Activated naive CD4-positive, alpha-beta T cell treated with anti-CD3 and anti-CD28 coated beads, Interleukin-2, amount 10 ng/mL, durations not matched to agents 7 days and 5 days (primary cell): ENCODE measurements around the gene EVX2.

ENCODE experiments used
- CTCF ChIA-PET: fragments of 350-600 bp; sonication (Branson Sonifier 250); formaldehyde crosslinking; loops from one replicate; lab custom pipeline; 2021; ENCODE audit warnings: antibody characterized with exemption; lab: Charles Lee
- DNase-seq: peaks from one replicate; pipeline ENCODE4 v3.0.0-alpha.2; 2020
- H3K27ac Mint-ChIP-seq: one replicate; pipeline ENCODE4 v1.8.0; 2021; ENCODE audit warnings: mild to moderate bottlenecking, moderate library complexity, mixed read lengths
- H3K27me3 Mint-ChIP-seq: one replicate; pipeline ENCODE4 v1.8.0; 2021; ENCODE audit warnings: mild to moderate bottlenecking, mixed read lengths
- H3K36me3 Mint-ChIP-seq: one replicate; pipeline ENCODE4 v1.8.0; 2021; ENCODE audit warnings: mixed read lengths
- H3K4me1 Mint-ChIP-seq: one replicate; pipeline ENCODE4 v1.8.0; 2021; ENCODE audit warnings: mixed read lengths
- H3K4me3 Mint-ChIP-seq: one replicate; pipeline ENCODE4 v1.8.0; 2021; ENCODE audit warnings: mild to moderate bottlenecking, moderate library complexity, mixed read lengths
- H3K9me3 Mint-ChIP-seq: one replicate; pipeline ENCODE4 v1.8.0; 2021; ENCODE audit warnings: mixed read lengths

The EVX2 gene

DNA sequence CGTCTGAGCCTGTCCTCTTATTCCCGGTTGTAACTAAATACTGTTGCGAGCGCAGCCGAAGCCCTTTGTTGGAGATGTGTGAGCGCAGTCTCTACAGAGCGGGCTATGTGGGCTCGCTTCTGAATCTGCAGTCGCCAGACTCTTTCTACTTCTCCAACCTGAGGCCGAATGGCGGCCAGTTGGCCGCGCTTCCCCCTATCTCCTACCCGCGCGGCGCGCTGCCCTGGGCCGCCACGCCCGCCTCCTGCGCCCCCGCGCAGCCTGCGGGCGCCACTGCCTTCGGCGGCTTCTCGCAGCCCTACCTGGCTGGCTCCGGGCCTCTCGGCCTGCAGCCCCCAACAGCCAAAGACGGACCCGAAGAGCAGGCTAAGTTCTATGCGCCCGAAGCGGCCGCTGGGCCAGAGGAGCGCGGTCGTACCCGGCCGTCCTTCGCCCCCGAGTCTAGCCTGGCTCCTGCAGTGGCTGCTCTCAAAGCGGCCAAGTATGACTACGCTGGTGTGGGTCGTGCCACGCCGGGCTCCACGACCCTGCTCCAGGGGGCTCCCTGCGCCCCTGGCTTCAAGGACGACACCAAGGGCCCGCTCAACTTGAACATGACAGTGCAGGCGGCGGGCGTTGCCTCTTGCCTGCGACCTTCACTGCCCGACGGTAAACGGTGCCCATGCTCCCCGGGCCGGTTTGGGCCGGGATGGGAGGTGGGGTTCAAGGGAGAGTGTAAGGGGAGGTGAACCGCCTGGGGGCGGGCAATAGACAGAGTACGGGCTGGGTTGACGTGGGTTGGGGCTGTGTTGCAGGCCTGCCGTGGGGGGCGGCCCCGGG is 16.2 kb upstream of the EVX2 start, which contains the start of gene HOXD12:
HOXD12 (plus strand) TSS at position 68 of the 819 bp plus-strand sequence; CDS start at position 75, 7 bp downstream.
- no peak within 1 kb of the TSS for H3K4me3 Mint-ChIP-seq
- peaks cover 95% of the 10 kb centered on the region for H3K27me3 Mint-ChIP-seq
- H3K4me1 Mint-ChIP-seq = peaks cover 19% of the 10 kb centered on the region
- H3K9me3 Mint-ChIP-seq = no peaks in the 10 kb centered on the region
- DNase-seq = no peak
- CTCF ChIA-PET = no interaction called here
- H3K36me3 Mint-ChIP-seq = no peaks in the 10 kb centered on the region
- no peak within 1 kb of the TSS for H3K27ac Mint-ChIP-seq

DNA sequence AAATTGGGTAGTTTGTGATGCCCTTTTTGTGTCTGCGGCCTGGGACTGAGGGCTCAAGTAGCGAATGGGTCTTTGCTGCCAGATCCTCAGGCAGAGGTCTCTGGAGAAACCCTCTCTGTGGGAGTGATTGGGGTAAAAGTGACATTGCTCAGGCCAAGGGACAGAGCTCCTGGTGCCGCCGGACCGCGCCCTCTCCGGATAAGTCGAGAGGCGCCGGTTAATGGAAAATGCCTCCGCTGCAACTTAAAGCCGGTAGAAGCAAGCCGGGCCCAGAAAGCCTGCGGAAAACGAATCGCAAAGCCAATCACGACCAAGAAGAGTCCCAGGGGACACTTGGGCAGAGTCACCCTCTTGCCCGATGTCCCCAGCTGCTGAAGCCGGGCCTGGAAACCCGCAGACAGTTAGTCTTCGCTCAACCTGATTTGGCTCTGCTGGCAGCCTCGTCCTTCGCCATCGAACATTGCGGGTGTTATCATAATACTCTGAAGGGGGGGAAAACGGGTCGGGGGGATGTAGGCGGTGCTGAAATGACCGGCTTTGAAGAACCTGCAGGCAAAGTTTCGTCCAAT is 15.5 kb upstream of the EVX2 start:
- Mint-ChIP-seq H3K4me1 (peaks cover 19% of the 10 kb centered on the region), H3K27ac (no peak overlapping the region), H3K27me3 (peaks cover 95% of the 10 kb centered on the region), H3K9me3 (no peaks in the 10 kb centered on the region), H3K36me3 (no peaks in the 10 kb centered on the region), H3K4me3 (no peak overlapping the region)
- no peak for DNase-seq
- CTCF ChIA-PET = interaction anchor here (1.1 kb wide), 1 partner anchor 11 kb away, joined by 5 read pairs; no protein-coding TSS in a partner anchor

DNA sequence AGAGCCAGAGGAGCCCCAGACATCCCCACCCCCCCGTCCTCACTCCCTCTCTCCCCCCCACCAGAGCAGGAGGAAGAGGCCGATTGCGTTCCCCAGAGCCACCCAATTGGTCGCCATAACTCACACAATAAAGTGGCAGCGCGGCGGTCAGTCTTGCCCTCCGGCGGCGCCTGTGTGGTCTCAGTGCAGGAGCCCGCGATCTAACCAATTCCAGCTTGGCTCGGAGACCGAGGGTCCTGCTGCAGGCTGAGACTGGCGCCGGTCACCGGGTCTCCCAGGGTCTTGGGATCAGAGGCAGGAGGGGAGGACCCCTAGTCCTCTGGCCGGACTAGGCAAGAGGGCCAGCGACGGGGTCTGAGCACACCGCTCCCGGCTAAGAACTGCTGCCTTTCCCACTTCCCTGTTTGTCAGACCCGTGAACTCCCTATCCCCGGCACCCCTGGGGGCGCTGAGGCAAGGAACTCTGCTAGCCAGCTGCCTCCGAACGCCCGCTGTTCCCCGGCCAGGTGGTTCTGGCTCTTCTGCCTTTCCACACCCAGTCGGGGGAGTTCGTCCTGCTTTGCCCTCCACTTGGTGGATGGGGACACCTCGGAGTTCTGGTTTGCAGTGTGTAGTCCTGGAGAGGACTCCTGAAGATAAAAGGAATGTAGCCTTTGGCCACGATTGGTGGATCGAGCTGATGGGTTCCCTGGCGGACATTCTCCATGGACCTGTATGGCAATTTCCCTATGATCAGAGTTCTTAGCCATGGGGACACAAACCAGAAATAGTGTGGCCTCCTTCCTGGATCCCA is 14.8 kb upstream of the EVX2 start:
- no peak overlapping the region for H3K4me3 Mint-ChIP-seq
- peaks cover 23% of the 10 kb centered on the region for H3K4me1 Mint-ChIP-seq
- H3K27me3 Mint-ChIP-seq = peaks cover 95% of the 10 kb centered on the region
- no peak overlapping the region for H3K27ac Mint-ChIP-seq
- peaks cover 5% of the 10 kb centered on the region for H3K36me3 Mint-ChIP-seq
- no peaks in the 10 kb centered on the region for H3K9me3 Mint-ChIP-seq
- no peak for DNase-seq
- CTCF ChIA-PET = interaction anchor here (0.8 to 2.7 kb wide), 9 partner anchors 9 to 847 kb away, joined by 3 to 33 read pairs (median 5); no protein-coding TSS in a partner anchor

DNA sequence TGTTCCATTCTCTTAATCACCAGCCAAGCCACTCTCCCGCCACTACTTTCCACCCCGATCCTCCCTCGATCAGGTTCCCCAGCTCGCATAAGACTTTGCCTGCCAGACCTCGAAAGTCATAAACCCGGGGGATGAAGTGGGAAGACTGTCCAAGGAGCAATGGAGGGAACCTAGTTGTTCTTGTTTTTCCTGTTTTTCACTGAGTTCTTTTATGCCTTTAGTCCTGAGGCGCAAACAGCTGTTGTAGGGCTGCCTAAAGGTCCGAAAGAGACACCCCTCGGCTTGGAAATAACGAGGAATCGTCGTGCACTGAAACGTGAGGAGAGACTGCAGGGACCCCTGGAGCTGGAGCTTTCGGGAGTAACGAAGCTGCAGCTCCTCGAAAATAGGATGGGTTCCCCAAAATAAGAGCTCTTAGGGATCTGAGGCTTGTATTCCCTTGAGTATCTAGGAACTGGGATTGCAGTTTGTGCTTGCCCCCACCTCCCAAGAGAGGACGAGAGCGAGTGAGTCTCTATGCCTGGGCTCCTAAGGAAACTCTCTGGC is 14.1 kb upstream of the EVX2 start:
- H3K4me3 Mint-ChIP-seq = peak overlapping the region; percentile 65
- H3K4me1 Mint-ChIP-seq = peaks cover 25% of the 10 kb centered on the region
- peaks cover 95% of the 10 kb centered on the region for H3K27me3 Mint-ChIP-seq
- H3K27ac Mint-ChIP-seq = peak overlapping the region; percentile 37
- CTCF ChIA-PET = interaction anchor here (0.6 to 2.7 kb wide), 13 partner anchors 9 to 970 kb away, joined by 3 to 33 read pairs (median 3); partner anchors contain the start of gene EVX2
- DNase-seq = no peak
- H3K9me3 Mint-ChIP-seq = no peaks in the 10 kb centered on the region
- peaks cover 5% of the 10 kb centered on the region for H3K36me3 Mint-ChIP-seq

DNA sequence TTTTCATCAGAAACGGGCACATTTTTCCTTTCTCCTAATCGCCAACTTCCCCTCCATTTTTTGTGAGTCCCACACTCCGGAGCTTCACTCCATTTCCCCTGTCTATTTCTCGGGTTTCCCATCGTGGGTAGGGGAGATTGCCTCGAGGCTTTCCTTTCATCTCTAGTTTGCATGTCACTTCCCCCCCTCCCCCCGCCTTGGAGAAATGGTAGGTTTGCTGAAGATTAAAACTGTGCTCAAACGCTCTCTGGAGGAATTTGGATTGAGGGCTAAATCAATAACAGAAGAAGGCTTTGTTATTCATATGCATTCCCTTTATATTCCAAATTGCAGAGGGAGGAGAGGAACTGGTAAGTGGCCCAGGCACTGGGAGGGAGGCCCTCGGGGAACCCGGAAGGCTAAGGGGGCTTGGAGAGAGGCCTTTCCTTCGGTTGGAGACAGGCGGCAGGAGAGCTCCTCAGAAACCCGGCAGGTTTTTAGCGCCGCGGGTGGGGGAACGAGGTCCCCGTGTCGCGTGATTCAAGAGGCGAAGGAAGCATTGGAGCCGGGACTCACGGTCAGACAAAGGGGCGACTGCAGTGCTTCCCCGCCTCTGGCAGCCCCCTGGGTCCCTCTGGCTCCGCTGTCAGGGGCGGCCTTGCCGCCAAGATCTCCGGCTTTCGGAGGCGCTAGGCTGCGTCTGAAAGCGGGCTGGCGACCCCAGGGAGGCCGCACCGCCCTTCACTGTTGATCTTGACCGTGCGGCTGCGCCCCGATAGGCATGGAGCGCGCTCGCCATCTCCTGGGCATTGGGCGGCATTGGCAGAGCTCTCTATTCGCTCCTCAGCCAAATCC is 13.4 kb upstream of the EVX2 start:
- Mint-ChIP-seq H3K4me3 (peak overlapping the region; percentile 65), H3K36me3 (peaks cover 5% of the 10 kb centered on the region), H3K27me3 (peaks cover 95% of the 10 kb centered on the region), H3K27ac (no peak overlapping the region), H3K9me3 (no peaks in the 10 kb centered on the region), H3K4me1 (peaks cover 25% of the 10 kb centered on the region)
- CTCF ChIA-PET = interaction anchor here (0.6 to 2.7 kb wide), 16 partner anchors 8 to 969 kb away, joined by 3 to 33 read pairs (median 4); partner anchors contain the start of gene EVX2
- DNase-seq = peak; percentile 69

DNA sequence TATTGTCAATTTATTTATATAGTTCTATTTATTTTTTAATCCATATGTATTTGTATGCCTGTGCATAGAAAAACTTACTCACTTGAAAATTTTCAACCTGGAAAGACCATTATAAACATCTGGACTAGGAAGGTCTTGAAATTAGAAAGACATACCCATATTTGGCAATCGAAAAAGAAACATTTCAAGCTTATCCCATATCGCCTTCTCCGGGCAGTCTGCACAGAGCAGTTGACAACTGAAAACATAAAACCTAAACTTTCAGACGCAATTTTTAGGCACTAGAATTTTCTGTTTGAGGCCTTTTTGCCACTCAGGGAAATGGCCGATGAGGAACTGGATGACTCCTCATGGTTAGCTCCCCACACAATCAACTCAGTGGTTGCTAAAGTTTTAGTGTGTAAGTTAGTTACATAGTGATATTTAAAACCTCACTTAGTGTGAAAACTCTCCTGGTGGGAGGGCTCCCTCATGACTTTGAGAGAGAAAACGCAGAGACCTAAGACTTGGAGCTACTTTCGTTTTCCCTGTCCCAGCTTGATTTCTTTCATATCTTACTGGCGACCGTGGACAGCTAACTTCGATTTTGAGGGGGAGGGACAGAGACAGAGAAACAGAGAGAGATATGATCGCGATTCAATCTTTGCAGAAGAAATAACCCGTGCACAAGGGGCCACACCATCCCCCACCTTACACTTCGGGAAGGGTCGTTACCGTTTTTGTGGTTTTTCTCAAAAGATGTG is 12.7 kb upstream of the EVX2 start:
- H3K4me1 Mint-ChIP-seq = peaks cover 30% of the 10 kb centered on the region
- H3K36me3 Mint-ChIP-seq = peaks cover 7% of the 10 kb centered on the region
- no peak overlapping the region for H3K27ac Mint-ChIP-seq
- no peaks in the 10 kb centered on the region for H3K9me3 Mint-ChIP-seq
- CTCF ChIA-PET = interaction anchor here (0.7 to 2.7 kb wide), 10 partner anchors 9 to 838 kb away, joined by 3 to 33 read pairs (median 5); no protein-coding TSS in a partner anchor
- no peak for DNase-seq
- H3K27me3 Mint-ChIP-seq = peaks cover 95% of the 10 kb centered on the region
- peak overlapping the region; percentile 65 for H3K4me3 Mint-ChIP-seq

DNA sequence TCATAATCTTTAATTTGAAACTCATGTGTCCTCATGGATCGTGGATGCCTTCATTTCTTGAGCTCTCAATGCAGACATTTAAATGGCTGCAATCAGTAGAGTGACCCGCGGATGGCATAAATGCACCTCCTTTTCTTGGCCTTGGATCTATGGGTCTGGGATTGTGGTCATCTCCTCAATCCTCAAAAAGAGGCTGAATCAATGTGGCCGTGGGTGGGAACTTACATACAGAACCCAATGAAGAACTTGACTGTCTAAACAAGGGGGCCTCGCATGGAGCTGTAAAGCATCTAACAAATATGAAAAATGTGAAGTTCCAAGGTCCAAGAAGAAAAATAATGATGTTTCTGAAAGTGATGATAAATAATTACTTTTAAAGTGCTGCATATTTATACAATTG is 11.7 kb upstream of the EVX2 start:
- Mint-ChIP-seq H3K4me3 (no peak overlapping the region), H3K36me3 (peaks cover 7% of the 10 kb centered on the region), H3K27ac (no peak overlapping the region), H3K4me1 (peaks cover 30% of the 10 kb centered on the region), H3K9me3 (no peaks in the 10 kb centered on the region), H3K27me3 (peaks cover 95% of the 10 kb centered on the region)
- no peak for DNase-seq
- CTCF ChIA-PET = interaction anchor here (1.1 to 2.6 kb wide), 3 partner anchors 16 to 45 kb away, joined by 4 to 10 read pairs (median 5); no protein-coding TSS in a partner anchor

DNA sequence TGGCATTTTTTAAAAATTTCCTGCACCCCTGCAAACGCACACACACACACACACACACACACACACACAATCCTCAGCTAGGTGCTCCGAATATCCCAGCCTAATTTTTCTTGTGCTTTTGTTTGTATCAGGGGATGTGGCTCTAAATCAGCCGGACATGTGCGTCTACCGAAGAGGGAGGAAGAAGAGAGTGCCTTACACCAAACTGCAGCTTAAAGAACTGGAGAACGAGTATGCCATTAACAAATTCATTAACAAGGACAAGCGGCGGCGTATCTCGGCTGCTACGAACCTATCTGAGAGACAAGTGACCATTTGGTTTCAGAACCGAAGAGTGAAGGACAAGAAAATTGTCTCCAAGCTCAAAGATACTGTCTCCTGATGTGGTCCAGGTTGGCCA is 10.6 kb upstream of the EVX2 start:
- peak overlapping the region; percentile 72 for H3K27ac Mint-ChIP-seq
- CTCF ChIA-PET = interaction anchor here (0.7 to 1.6 kb wide), 3 partner anchors 16 to 67 kb away, joined by 3 read pairs; no protein-coding TSS in a partner anchor

DNA sequence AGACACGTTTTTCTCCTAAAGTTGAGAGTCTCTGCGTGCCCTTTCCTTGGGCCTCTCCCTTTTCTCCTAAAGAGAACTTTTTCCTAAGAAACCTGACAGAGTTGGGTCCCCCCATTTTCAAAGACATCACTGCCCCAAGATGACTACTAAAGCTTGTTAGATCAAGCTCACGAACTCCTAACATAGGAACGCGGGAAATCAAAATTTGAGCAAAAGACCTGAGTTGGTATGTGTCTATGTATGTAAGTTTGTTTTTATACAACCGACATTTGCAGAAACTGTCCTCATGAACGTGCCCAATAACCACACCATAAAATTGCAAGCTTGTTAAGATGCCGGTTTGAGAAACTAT is 10.1 kb upstream of the EVX2 start:
- H3K36me3 Mint-ChIP-seq = peaks cover 8% of the 10 kb centered on the region
- H3K27ac Mint-ChIP-seq = peak overlapping the region; percentile 72
- CTCF ChIA-PET = interaction anchor here (0.7 to 1.6 kb wide), 3 partner anchors 17 to 67 kb away, joined by 3 read pairs; no protein-coding TSS in a partner anchor
- H3K4me3 Mint-ChIP-seq = peak overlapping the region; percentile 0
- peaks cover 95% of the 10 kb centered on the region for H3K27me3 Mint-ChIP-seq
- peaks cover 30% of the 10 kb centered on the region for H3K4me1 Mint-ChIP-seq
- no peaks in the 10 kb centered on the region for H3K9me3 Mint-ChIP-seq
- DNase-seq = no peak

More for the DNA sequence above, 10.6 kb upstream of the EVX2 start:
- Mint-ChIP-seq H3K27me3 (peaks cover 95% of the 10 kb centered on the region), H3K9me3 (no peaks in the 10 kb centered on the region), H3K4me1 (peaks cover 30% of the 10 kb centered on the region), H3K36me3 (peaks cover 8% of the 10 kb centered on the region), H3K4me3 (no peak overlapping the region)
- DNase-seq = no peak

DNA sequence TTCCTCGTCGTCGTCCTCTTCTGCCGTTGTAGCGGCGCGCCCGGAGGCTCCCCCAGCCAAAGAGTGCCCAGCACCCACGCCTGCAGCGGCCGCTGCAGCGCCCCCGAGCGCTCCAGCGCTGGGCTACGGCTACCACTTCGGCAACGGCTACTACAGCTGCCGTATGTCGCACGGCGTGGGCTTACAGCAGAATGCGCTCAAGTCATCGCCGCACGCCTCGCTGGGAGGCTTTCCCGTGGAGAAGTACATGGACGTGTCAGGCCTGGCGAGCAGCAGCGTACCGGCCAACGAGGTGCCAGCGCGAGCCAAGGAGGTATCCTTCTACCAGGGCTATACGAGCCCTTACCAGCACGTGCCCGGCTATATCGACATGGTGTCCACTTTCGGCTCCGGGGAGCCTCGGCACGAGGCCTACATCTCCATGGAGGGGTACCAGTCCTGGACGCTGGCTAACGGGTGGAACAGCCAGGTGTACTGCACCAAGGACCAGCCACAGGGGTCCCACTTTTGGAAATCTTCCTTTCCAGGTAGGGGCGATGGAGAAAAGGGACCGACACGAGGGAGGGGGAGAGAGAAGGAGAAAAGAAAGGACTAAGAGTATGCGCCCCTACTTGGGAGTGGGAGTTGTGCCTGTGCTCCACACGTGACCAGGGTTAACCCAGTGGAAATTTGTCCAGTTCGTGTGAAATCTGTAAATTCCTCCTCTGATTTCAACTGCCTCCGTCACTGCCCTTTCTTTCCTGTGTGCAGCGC is 9.6 kb upstream of the EVX2 start:
- H3K9me3 Mint-ChIP-seq = no peaks in the 10 kb centered on the region
- CTCF ChIA-PET = interaction anchor here (0.7 to 1.6 kb wide), 2 partner anchors 34 to 68 kb away, joined by 3 read pairs; no protein-coding TSS in a partner anchor
- H3K36me3 Mint-ChIP-seq = peaks cover 8% of the 10 kb centered on the region
- H3K27ac Mint-ChIP-seq = peak overlapping the region; percentile 72
- peak overlapping the region; percentile 23 for H3K4me3 Mint-ChIP-seq
- peaks cover 95% of the 10 kb centered on the region for H3K27me3 Mint-ChIP-seq
- no peak for DNase-seq
- H3K4me1 Mint-ChIP-seq = peaks cover 32% of the 10 kb centered on the region

DNA sequence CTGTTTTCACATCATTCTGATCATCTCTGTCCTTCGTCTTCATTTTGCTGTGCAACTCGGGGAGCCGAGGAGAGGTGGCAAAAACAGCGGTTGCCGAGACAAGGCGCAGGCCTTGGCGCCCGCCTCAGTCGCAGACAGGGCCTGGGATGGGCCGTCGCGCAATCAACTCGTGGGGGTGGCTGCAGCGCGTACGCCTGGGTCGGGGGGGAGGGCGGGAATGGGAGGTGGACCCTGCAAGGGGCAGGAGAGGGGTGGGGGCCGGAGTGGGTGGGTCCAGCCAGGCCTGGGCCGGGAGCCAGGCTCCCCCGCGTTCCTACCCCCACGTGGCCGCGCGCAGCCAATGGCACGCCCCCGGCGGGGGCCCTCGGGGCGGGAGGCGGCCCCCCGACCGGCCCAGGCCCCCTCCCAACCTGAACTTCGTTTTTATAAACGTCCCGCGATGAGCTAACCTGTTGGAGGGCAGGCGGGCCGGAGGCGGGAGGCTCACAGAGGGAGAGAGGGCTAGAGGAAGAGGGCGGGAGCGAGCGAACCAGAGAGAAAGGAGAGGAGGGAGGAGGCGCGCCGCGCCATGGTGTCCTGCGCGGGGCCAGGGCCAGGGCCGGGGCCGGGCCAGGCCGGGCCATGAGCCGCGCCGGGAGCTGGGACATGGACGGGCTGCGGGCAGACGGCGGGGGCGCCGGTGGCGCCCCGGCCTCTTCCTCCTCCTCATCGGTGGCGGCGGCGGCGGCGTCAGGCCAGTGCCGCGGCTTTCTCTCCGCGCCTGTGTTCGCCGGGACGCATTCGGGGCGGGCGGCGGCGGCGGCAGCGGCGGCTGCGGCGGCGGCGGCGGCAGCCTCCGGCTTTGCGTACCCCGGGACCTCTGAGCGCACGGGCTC is 8.7 kb upstream of the EVX2 start, which contains the start of gene HOXD13:
HOXD13 (plus strand) TSS at position 452 of the 875 bp plus-strand sequence; CDS start at position 622, 170 bp downstream.
- H3K27ac Mint-ChIP-seq = peak within 1 kb of the TSS; percentile 78
- H3K4me3 Mint-ChIP-seq = peak within 1 kb of the TSS; percentile 35

More for the DNA sequence above, 8.7 kb upstream of the EVX2 start, which contains the start of gene HOXD13:
- peaks cover 95% of the 10 kb centered on the region for H3K27me3 Mint-ChIP-seq
- H3K9me3 Mint-ChIP-seq = no peaks in the 10 kb centered on the region
- peaks cover 29% of the 10 kb centered on the region for H3K4me1 Mint-ChIP-seq
- DNase-seq = no peak
- H3K36me3 Mint-ChIP-seq = peaks cover 8% of the 10 kb centered on the region
- CTCF ChIA-PET = no interaction called here
